Amniotic stem cell (primary cell): ENCODE measurements around the gene COL16A1.
A peak's percentile ranks its signal among the peaks of the same experiment; 100 is the strongest.

Experiments used
- DNase-seq: peaks from one replicate; lab custom pipeline; 2025; lab: John Stamatoyannopoulos, UW

Gene COL16A1

DNA sequence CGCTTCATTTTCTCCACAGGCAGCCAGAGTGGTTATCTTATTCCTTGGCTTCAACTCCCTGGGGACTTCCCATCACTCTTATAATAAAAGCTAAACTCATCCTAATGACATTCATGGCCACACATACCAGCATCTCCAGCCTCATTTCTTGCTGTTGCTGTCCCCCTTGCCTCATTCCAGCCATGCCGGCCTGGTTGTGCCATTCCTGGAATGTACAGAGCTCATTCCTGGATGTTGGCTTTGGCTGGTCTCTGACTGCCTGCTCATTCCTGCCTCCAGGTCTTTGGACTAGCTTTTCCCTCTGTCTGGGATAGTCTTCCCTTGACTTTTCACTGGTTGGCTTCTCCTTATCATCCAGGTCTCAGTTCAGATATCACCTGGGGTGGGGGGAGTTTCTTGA is 56.7 kb downstream of the COL16A1 start:
- peak; percentile 49 for DNase-seq

DNA sequence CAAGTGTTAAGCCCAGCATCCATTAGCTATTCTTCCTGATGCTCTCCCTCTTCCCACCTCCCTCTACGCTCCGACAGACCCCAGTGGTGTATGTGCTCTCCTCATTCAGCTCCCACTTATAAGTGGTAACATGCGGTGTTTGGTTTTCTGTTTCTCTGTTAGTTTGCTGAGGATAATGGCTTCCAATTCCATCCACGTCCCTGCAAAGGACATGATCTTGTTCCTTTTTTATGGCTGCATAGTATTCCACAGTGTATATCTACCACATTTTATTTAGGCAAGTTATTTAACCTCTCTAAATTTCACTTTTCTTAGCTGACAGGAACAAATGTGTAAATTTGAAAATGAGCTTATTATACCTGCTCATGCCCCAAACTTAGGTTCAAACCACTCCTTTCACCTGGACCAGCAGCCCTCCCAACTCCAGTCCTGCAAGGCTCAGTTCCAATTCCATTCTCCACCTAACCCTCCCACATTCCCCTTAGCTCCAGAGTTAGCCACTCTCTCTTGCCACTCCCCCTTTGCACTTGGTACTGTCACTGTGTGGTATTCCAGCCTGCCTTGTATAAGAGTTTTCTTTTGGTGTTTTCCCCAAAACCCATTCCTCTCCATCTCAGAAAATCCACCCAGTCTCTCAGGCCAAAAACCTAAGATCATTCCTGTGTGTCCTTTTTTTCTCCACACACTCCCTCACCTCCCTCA is 57.4 kb downstream of the COL16A1 start:
- no peak for DNase-seq

DNA sequence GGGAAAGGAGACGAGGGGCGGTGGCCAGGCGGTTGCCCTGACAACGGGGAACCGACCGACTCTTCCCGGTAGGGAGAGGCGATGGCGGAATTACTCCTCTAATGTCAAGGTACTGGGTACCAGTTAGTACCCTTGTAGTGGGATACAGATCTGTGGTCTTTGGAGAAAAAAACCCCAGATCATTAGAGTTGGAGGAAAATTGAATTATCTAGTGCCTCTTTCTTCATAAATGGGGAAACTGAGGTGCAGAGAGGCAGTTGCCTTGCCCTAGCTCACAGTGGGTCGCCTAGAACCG is 58.6 kb downstream of the COL16A1 start:
- no peak for DNase-seq

DNA sequence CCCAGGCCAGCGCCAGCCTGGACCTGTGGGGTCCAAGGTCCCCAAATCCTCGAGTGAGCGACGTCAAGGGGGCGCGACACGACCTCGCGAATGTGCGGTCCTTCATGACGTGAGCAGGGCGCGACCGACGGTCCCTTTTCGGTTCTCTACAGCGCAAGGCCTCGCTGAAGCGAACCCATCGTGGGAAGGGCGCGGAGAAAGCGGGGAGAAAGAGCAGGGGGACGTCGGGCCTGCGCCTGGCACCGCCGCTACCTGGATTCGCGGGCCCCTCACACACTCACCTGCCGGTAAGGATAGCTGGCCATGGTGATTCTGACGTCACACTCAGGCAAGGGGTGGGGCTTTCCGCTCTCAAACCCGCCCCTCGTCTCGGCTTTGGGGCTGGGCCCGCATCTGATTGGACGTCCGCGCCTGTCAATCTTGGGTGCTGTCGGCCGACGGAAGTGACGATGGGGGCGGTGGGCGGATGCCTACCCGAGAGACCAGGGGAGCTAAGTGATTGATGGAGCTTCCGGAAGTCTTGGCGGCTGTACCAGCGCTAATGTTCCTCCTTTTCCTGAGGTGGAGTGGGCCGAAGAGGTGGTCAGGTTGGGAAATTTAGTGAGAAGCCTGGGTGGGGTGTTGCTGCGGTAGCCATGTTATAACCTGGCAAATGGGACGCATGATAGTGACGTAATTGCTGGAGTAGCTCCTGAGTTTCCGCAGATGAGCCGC is 59.1 kb downstream of the COL16A1 start, which contains the start of gene PEF1:
TSS of gene PEF1 (minus strand) at position 317 of the 714 bp plus-strand sequence. CDS start at position 305, 12 bp downstream.
- peak; percentile 98 for DNase-seq

DNA sequence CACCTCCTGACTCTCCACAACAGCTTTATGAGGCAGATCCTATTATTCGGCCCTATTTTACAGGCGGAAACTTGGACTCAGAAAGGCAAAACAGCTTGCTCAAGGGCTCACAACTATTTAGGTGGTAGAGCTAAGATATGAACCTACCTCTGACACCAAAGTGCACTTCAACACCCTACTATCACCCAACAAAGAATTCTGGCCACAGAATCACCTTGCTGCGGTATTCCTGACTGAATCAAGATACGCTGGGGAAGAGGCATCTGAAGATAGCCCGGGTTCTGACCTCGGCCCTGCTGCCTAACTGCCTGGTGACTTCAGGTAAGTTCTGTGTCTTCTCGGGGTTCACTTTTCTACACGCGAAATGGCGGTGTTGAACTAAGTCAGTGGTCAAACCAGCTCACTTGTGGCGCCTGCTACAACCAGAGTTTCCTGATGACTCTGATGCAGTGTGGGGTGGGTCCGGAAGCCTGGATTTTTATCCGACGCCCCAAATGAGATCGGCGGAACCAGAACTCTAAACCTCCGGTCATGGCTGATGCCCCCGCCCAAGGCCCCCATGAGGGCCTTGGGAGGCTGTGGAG is 59.7 kb downstream of the COL16A1 start:
- DNase-seq, result no peak

DNA sequence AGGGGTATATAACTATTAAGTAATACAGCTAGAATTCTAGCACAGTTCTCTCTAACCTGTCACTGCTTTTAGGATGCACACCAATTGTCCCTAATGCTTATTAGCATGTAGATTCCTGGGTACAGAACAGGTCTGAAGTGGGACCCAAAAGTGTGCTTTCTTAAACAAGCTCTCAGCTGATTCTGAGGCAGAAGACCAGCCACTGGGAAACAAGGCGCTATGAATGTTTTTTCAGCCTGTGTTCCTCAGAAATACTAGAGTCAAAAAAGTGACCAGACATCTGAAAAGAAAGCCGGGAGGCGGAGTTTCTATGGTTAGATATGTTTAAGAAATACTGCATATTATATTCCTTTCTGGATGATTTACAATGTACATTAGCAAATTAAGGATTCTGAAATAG is 60.9 kb downstream of the COL16A1 start:
- no peak for DNase-seq

DNA sequence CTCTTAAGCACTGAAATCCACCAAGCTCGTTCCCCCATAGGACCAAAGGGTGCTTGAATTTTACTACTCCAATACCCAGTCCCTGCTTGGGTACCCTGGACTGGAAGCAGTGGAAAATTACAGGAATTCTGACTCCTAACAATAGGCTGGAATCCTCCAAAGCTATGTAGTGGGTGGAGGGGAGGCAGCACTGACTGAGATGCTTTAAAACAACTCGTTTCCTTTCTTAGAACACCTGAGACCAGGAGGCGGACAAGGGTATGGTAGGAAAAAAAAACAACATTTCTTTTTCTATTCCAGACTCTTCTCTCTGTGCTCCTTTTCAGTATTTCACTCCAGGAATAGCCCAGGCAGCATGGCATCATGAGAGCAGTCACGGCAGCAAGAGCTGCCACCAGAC is 61.5 kb downstream of the COL16A1 start:
- DNase-seq, result no peak

DNA sequence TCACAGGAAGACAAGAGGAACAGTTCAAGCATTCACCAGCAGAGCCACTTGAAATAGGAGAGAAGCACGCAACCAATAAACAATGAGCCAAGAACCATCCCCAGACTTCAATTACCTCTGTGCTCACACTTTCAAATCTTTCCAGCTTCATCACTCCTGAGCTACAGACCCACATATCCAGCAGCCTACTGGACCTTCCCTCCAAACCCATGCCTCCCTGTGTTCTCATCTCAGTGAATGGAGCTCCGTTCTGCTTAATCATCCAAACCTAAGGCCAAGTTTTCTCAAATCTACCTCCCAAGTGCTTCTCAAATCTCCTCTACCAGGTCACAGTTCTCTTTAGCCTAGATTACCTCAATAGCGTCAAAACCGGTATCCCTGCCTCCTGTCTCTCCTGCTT is 62.9 kb downstream of the COL16A1 start:
- no peak for DNase-seq

DNA sequence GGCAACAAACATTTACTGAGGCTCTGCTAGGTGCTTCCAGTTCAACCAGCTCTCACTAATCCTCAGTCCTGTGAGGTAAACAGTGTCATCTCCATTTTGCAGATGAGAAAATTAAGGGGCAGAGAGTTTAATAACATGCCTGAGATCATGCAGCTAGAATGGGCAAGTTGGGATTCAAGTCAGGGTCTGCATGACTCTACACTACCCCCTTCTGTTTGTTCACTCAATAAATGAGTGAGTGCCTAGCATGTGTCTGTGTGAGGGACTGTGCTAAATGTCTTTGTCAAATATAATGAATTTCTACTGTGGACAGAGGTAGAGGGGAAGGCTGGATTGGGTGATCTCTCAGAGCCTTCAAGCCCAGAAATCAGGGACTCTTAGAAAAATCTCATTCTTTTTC is 63.6 kb downstream of the COL16A1 start:
- DNase-seq, result no peak

DNA sequence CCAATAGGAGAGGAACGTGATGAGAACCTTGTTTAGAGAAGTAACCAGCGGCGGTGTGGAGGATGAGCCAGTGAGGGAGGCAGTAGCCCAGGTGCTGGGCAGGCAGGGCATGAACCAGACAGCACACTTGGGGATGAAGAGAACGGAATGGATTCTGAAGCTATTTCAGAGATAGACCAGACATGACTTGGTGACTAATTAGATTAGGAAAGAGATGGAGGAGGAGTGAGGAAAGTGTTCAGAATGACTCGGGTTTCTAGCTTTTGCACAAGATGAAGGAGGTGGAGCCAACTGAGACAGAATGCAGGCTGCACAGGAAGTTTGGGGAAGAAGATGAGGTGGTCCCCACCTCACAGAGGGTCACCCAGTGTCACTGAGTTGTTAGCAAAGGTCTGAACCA is 64.3 kb downstream of the COL16A1 start:
- no peak for DNase-seq

DNA sequence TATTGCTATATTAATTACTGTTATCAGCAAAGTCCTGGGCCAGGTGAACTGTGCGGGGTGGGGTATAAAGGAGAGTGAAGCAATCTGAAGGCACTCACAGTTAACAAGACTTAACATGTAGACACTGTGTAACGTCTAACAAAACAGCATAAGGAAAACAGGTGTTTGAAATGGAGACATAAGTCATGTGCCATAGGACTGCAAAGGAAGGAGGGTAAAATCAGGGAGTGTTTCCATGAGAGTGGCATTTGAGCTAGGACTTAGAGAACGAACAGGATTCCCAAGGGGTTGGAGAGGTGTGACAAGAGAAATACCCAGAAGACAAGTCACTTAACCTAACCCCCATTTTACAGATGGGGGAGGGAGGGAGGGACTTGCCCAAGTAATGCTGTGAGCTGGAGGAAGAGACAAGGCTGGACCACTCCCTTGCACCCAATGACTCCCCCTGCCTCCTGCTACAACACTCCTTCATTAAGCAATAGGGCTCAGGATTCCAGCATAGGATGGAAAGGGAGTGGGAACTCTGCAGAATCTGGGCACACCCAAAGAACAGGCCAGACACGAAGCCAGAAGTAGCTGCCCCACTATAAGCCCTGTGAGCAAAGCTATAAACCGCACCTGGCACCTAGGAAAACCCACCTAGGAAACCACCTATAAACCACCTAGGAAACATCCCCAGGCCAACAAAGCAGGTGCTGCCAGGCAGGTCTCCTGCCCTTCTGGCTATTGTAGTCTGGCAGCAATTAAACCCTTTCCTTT is 65.7 kb downstream of the COL16A1 start:
- no peak for DNase-seq

DNA sequence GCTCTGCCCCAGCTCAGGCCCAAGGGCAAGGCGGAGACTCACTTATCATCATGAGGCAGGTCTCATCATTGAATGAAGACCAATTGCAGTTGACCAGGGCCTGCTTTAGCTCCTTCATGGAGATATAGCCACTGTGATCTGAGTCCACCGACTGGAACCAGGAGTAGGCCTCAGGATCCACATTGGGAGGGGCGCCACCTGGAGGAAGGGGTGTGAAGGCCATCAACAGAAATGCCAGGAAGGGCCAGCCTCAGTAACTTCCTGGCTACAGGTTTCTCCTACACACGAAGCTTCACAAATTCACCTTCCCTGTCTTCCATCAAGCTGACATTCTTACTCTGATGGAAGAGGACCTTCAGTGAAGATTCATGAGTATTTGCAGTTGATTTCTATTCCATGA is 70.7 kb downstream of the COL16A1 start:
- no peak for DNase-seq

DNA sequence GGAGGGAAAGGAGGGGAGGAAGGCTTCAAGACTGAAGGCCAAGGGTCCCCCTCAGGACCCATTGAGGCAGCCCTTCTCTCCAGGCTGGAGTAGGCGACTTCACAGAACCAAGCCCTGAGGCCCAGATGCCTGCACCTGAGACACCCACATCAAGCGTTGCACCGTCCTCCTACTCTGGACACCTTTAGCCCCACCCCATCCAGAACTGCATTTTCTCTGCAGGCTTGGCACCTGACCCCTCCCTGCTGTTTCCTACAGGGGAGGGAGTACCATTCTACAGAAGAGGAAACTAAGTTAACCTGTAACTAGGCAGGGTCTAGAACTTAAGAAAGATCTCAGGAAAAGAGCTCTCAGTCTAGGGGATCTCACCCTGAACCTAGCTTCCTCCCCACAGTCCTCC is 71.2 kb downstream of the COL16A1 start:
- DNase-seq, result no peak

DNA sequence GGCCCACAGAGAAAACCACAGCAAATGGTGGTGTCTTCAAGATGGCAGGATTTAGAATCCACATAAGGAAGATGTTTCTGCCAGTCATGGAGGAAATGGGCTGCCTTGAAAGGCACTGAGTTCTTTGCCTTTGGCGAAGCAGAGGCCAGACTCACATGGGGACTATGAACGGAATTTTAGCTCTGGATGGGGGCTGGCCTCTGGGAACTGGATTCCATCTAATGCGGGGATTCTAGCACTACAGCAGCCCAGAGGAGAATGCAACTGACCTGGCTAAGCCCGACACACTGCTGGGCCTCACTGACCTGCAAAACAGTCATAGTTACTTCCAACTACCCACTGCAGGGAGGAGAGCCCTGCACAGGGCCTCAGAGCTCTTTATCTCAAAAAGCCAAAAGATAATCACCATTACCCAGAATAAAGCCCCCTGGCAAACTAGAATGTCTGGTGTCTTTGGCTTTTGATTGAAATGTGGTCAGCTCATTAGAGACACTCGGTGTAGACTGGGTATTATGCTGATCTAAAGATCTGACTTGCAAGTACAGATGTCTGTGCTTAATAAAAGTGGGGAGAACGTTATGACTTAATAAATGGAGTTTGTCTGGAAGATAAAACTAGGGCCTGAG is 74.8 kb downstream of the COL16A1 start:
- no peak for DNase-seq

DNA sequence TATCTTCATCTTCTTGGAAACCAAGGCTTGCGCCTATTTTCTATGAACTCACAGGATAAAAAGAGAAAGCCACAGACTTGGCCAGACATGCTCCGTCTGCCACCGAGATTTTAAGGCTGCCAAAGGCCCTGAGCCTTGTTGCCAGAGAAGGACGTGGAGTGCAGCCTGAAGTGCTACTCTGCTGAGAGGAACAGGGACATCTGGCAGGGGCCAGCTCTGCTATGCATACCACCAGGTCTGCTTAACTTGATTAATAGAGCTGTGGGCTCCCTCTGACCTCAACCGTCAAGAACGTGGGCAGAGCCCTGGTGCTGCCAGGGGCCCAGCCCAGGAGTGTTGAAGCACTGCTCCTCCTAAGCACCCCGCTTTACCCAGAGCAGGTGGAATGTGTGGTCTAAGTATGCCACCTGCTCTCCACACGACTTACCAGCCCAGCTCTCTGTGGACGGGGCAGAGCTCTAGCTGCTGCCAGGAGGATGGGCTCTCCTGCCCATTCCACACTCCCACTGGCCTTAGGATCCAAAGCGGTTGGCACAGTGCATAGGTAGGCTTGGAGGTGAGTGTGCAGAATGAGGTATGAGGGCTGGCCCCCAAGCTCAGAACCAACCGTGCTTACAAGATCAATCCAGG is 75.8 kb downstream of the COL16A1 start:
- no peak for DNase-seq

DNA sequence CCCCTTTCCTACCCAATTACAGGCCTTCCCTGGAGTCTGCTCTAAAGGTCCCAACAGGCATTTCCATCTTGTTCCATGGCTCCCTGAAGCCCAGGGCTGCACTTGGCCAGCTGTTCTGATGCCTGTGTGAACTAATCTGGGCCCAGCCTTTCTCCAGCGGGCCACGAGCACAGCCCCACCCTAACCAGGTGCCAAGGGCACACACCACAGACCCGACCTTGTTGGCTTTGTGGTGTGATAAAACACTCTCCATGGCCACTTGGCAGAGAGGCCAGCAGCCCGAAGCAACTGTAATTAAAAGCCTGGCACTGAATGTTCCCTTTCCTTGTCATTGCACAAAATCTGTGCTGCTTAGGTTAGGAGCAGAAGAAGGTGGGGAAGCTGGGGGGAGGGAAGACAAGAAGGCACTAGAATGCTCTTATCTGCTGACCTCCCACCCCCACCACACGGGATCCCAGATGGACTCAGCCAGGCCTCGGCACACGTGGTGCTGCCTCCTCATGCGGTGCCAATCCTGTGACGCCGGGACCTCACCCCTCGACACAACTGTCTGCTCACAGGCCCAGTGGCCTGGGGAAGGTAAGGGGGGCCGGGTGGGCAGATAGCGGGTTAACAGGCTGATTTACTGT is 76.4 kb downstream of the COL16A1 start:
- DNase-seq, result no peak

DNA sequence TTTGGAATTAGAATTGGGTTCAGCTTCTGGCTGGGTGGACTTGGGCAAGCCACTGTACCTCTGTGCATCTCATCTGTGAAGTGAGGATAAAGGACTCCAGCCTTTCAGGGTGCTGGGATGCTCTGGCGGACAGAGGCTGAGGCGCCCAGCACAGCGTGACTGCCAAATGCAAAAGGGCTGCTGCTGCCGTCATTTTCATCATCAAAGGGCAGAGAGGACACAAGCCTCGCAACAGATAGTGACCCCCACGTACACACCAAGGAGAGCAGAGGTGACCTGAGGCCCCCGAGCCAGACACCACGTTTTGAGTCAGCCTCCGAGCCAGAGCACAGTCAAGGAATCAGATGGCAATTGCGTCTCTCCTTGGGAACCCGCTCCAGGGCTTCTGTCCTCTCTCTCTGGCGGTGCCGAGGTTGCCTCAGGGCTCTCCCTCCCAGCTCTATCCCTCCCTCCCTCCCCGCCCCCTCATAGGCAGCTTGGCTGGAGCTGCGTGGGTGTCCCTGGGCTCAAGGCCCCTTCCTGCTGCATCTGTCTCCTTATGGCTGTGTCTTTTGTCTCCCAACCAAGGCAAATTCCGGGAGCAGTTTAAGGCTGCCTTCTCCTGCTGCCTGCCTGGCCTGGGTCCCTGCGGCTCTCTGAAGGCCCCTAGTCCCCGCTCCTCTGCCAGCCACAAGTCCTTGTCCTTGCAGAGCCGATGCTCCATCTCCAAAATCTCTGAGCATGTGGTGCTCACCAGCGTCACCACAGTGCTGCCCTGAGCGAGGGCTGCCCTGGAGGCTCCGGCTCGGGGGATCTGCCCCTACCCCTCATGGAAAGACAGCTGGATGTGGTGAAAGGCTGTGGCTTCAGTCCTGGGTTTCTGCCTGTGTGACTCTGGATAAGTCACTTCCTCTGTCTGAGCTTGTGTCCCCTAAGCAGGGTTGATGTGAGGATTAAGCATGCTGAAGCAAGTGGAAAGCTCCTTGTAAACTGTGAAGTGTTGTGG is 77.3 kb downstream of the COL16A1 start:
- DNase-seq, result no peak

DNA sequence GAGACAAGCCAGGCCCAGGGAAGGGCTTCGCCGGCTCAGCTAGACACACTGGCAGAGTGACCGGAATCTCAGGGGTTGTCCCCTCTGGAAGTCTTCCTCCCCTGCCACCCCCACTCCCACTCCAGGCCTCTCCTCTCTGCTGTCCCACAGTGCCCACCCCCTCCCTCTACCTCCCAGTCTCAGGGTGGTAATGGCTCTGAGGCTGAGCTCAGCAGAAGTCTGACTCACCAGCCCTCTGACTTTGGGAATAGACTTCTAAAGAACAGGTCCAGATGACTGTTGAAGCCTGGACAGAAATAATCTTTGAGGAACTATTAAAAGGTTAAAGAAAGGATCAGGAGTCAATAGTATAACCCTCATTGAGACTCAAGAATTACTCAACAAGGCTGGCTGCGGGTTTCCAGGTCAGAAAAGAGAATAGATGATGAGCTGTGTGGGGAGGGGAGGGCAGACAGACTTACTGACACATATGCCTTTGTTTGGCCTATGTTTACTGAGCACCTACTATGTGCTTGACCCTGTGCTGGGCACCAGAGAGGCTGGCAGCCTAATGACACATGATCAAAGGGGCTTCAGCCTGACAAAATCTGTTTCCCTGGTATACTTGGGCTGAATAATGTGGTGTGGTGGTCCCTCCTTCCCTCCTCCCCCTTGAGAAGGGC is 78.1 kb downstream of the COL16A1 start:
- DNase-seq, result no peak

DNA sequence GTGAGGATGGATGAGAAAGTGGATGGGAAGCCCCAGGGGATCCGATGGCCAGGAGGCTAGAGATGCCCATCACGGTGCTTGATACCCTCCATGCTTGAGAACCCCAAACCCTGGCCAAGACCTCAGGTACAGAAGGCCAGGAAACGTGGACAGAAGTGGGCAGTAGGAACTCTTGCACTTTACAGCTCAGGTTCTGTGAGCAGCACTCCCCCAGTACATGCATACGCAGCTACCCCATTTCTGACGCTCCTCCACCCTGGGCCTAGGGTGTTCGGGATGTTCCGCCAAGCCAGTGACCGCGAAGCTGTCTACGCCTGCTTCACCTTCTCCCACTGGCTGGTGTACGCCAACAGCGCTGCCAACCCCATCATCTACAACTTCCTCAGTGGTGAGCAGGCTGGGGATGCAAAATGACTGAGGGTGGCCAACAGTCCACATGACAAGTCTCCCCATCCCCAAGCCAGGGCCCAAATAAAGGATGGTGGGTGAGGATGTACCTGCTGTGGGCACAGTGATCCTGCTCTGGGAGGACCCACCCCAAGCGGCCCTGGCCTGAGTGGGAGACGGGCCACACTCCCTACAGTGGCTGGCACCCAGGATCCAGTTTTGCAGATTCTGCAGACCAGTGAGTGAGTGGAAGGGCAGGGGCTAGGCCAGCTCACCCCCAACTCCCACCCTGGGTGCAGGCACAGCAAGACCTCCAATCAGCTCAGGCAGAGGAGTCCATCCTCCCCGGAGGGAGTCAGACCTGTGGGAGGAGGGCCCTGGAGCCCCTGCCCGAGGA is 78.9 kb downstream of the COL16A1 start:
- no peak for DNase-seq
